ENCODE measurements around the gene ZNFX1. TPM values are rescaled to one million over a fixed set of nuclear protein-coding genes. Genes with fewer than 3 reads are reported as not detected.

Gene ZNFX1
- total RNA-seq, 2 donors from 2014 or later = 31.2 to 36.6 TPM

GRCh38 chr20:49283703-49284625 is 6.1 kb upstream of the ZNFX1 start:
- Mint-ChIP-seq H3K36me3 (peaks cover 93 to 100% of the 10 kb centered on the region in 2 donors), H3K27ac (peak overlapping the region; percentile 98 to 100), H3K9me3 (peaks cover 0 to 9% of the 10 kb centered on the region in 2 donors)
- ATAC-seq (no peak), DNase-seq (ENCODE audit: low spot score in 2 of 2) (no peak)

- no peak for ATAC-seq
- Mint-ChIP-seq H3K9me3 (peaks cover 0 to 9% of the 10 kb centered on the region in 2 donors), H3K27ac (peak overlapping the region; percentile 98 to 100), H3K36me3 (peaks cover 98 to 100% of the 10 kb centered on the region in 2 donors)
- no peak for DNase-seq (ENCODE audit: low spot score in 2 of 2)
These were observed 5.4 kb upstream of the ZNFX1 start for GRCh38 chr20:49283176-49283702.

- H3K27ac Mint-ChIP-seq = peak overlapping the region; percentile 98 to 100
- DNase-seq (ENCODE audit: low spot score in 2 of 2) (no peak), ATAC-seq (no peak)
- peaks cover 0 to 9% of the 10 kb centered on the region in 2 donors for H3K9me3 Mint-ChIP-seq
- H3K36me3 Mint-ChIP-seq = peaks cover 97 to 98% of the 10 kb centered on the region in 2 donors
These were observed 4.8 kb upstream of the ZNFX1 start for GRCh38 chr20:49282584-49283171.

- Mint-ChIP-seq H3K27ac (peak overlapping the region; percentile 98 to 100), H3K36me3 (peaks cover 97 to 98% of the 10 kb centered on the region in 2 donors), H3K9me3 (peaks cover 0 to 9% of the 10 kb centered on the region in 2 donors)
- ATAC-seq (no peak), DNase-seq (ENCODE audit: low spot score in 2 of 2) (no peak)
These were observed 4.1 kb upstream of the ZNFX1 start for GRCh38 chr20:49281913-49282467.

GRCh38 chr20:49281059-49281912 is 3.4 kb upstream of the ZNFX1 start:
- no peak for DNase-seq (ENCODE audit: low spot score in 2 of 2)
- peaks cover 97 to 98% of the 10 kb centered on the region in 2 donors for H3K36me3 Mint-ChIP-seq
- no peak for ATAC-seq
- H3K9me3 Mint-ChIP-seq = peaks cover 0 to 9% of the 10 kb centered on the region in 2 donors
- peak overlapping the region; percentile 98 to 100 for H3K27ac Mint-ChIP-seq

- Mint-ChIP-seq H3K27ac (peak overlapping the region; percentile 98 to 100), H3K9me3 (peaks cover 0 to 9% of the 10 kb centered on the region in 2 donors)
These were observed 2.7 kb upstream of the ZNFX1 start for GRCh38 chr20:49280463-49281058.

GRCh38 chr20:49279677-49280462 is 2.0 kb upstream of the ZNFX1 start:
- peaks cover 86 to 97% of the 10 kb centered on the region in 2 donors for H3K36me3 Mint-ChIP-seq
- peak overlapping the region; percentile 98 to 100 for H3K27ac Mint-ChIP-seq
- DNase-seq (ENCODE audit: low spot score in 2 of 2) (no peak), ATAC-seq (no peak)
- peaks cover 0 to 9% of the 10 kb centered on the region in 2 donors for H3K9me3 Mint-ChIP-seq

More at GRCh38 chr20:49280463-49281058, 2.7 kb upstream of the ZNFX1 start:
- H3K36me3 Mint-ChIP-seq = peaks cover 93 to 97% of the 10 kb centered on the region in 2 donors
- ATAC-seq (no peak), DNase-seq (ENCODE audit: low spot score in 2 of 2) (peak in 1 of 2 donors; percentile 26)

GRCh38 chr20:49278818-49279676 is 1.2 kb upstream of the ZNFX1 start:
- Mint-ChIP-seq H3K27ac (peak overlapping the region; percentile 98 to 100), H3K9me3 (peaks cover 0 to 9% of the 10 kb centered on the region in 2 donors), H3K36me3 (peaks cover 78 to 91% of the 10 kb centered on the region in 2 donors)
- ATAC-seq = no peak
- peak in 1 of 2 donors; percentile 29 for DNase-seq (ENCODE audit: low spot score in 2 of 2)

GRCh38 chr20:49277786-49278035 is 146 bp downstream of the ZNFX1 start:
- H3K27ac Mint-ChIP-seq = peak overlapping the region; percentile 99 to 100
- peaks cover 0 to 9% of the 10 kb centered on the region in 2 donors for H3K9me3 Mint-ChIP-seq
- peaks cover 64 to 78% of the 10 kb centered on the region in 2 donors for H3K36me3 Mint-ChIP-seq
- DNase-seq (ENCODE audit: low spot score in 2 of 2) = no peak
- no peak for ATAC-seq

GRCh38 chr20:49276961-49277785 is 684 bp downstream of the ZNFX1 start:
- H3K27ac Mint-ChIP-seq = peak overlapping the region; percentile 99 to 100
- H3K36me3 Mint-ChIP-seq = peaks cover 59 to 72% of the 10 kb centered on the region in 2 donors
- ATAC-seq = peak; percentile 49 to 66
- peak; percentile 71 to 88 for DNase-seq (ENCODE audit: low spot score in 2 of 2)
- H3K9me3 Mint-ChIP-seq = peaks cover 0 to 9% of the 10 kb centered on the region in 2 donors

GRCh38 chr20:49276161-49276960 is 1.5 kb downstream of the ZNFX1 start:
- peaks cover 56 to 69% of the 10 kb centered on the region in 2 donors for H3K36me3 Mint-ChIP-seq
- ATAC-seq (peak; percentile 55 to 69), DNase-seq (ENCODE audit: low spot score in 2 of 2) (peak; percentile 58 to 68)
- peaks cover 0 to 6% of the 10 kb centered on the region in 2 donors for H3K9me3 Mint-ChIP-seq
- H3K27ac Mint-ChIP-seq = peak overlapping the region; percentile 99 to 100

- H3K9me3 Mint-ChIP-seq = no peaks in the 10 kb centered on the region
- peak overlapping the region; percentile 85 to 100 for H3K27ac Mint-ChIP-seq
- peaks cover 56 to 69% of the 10 kb centered on the region in 2 donors for H3K36me3 Mint-ChIP-seq
- DNase-seq (ENCODE audit: low spot score in 2 of 2) (no peak), ATAC-seq (no peak)
These were observed 2.2 kb downstream of the ZNFX1 start for GRCh38 chr20:49275636-49276035.

GRCh38 chr20:49275216-49275615 is 2.6 kb downstream of the ZNFX1 start:
- peaks cover 56 to 69% of the 10 kb centered on the region in 2 donors for H3K36me3 Mint-ChIP-seq
- DNase-seq (ENCODE audit: low spot score in 2 of 2) (no peak), ATAC-seq (no peak)
- peak overlapping the region; percentile 85 to 100 for H3K27ac Mint-ChIP-seq
- H3K9me3 Mint-ChIP-seq = no peaks in the 10 kb centered on the region

Measured in activated naive CD4-positive, alpha-beta T cell treated with anti-CD3 and anti-CD28 coated beads, Interleukin-2, amount 50 U/mL, for 72 hours (primary cell).